ENCODE measurements around the gene TAF4.

Gene TAF4

DNA sequence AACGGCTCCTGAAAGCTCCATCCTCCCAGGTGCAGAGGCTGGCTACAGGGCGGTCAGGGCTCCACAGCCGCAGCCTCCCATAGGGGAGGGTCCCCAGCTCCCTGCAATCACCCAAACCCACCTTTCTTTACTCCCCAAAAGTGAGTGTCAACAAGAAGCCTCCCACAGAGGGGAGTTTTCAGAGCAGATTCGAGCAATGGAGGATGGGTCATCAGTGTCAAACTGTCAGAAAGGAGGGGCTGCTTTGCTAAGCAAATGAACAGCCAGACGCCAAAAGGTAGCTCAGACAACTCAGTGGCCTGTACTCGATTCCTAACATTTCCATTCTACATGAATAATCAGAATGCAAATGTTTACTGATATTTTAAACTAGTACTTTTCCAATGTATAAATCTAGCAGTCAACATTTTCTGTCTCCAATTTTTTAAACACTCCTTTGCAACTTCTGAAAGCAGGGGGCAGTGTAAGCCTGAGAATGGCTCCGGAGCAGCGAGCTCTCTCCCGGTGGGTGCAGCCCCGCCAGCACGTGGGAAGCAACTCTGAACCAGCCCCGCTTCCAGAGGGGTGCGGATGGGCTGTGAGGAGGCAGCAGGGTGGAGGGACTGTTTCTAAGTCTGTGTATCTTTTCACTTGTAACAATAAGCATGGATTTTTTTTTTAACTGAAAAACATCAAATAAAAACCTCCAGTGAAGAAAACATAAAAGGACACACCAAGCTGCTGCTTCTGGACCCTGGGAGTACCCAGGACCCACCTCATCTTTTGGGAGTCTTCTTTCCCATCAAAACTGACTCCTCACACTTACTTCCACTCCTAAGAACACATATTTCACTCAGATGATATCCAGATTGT, 54.9 kb downstream of the TAF4 start:
- TF ChIP-seq FOXM1 (IDR thresholded peaks at IDR 0.05; ENCODE audit: borderline replicate concordance): 0 out of 2 replicates have a peak, but pooled peaks have one; percentile 16
- TF ChIP-seq SP1 (IDR thresholded peaks at IDR 0.05): no peak
- ChIA-PET CTCF (interaction anchor here (0.6 to 2.0 kb wide), 10 partner anchors 11 to 475 kb away, joined by 3 to 11 read pairs (median 3); no protein-coding TSS in a partner anchor), POLR2A (interaction anchor here (1.1 to 1.6 kb wide), 6 partner anchors 56 to 172 kb away, joined by 3 to 6 read pairs (median 4); partner anchors contain the start of genes MTG2, PSMA7 and SS18L1)
- DNase-seq (ENCODE audit: extremely low spot score): peak; percentile 79

DNA sequence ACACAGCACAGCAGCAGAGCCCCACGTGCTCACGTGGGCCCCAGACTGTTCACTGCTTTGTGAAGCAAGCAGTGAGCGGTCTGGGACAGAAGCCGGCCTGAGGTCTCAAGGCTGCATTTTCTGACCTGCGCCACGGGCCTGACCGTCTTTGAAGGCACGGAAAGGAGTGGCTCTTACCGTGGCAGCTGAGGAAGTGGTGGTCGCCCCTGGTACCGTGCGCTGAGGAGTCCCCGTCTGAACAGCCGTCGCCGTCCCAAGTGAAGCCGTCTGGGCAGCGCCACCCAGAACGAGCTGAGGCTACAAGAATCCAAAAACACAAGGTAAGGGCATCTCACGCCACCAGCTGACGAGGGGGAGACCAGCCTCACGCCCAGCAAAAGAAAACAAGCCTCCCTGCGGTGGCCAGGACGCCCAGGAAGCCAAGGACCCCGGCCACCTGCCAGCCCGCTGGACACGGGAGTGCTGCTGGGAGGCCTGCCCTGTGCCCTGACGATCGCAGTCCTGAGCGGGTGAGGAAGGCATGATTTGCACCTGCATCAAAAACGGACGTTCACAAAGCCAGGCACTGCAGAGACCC, 55.7 kb downstream of the TAF4 start:
- ChIA-PET CTCF (interaction anchor here (1.4 to 1.5 kb wide), 3 partner anchors 11 to 147 kb away, joined by 3 to 11 read pairs (median 5); no protein-coding TSS in a partner anchor), POLR2A (interaction anchor here (1.4 kb wide), 1 partner anchor 134 kb away, joined by 3 read pairs; the partner anchor contains the start of genes PSMA7 and SS18L1)
- no peak for DNase-seq (ENCODE audit: extremely low spot score)
- TF ChIP-seq NFRKB (IDR thresholded peaks at IDR 0.05) (no peak), CTBP1 (IDR thresholded peaks at IDR 0.05; ENCODE audit: borderline replicate concordance) (no peak), ELF4 (IDR thresholded peaks at IDR 0.05) (no peak), SUZ12 (IDR thresholded peaks at IDR 0.05) (no peak)
- TF ChIP-seq, protein P1, sequence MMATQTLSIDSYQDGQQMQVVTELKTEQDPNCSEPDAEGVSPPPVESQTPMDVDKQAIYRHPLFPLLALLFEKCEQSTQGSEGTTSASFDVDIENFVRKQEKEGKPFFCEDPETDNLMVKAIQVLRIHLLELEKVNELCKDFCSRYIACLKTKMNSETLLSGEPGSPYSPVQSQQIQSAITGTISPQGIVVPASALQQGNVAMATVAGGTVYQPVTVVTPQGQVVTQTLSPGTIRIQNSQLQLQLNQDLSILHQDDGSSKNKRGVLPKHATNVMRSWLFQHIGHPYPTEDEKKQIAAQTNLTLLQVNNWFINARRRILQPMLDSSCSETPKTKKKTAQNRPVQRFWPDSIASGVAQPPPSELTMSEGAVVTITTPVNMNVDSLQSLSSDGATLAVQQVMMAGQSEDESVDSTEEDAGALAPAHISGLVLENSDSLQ (IDR thresholded peaks at IDR 0.05): no peak

DNA sequence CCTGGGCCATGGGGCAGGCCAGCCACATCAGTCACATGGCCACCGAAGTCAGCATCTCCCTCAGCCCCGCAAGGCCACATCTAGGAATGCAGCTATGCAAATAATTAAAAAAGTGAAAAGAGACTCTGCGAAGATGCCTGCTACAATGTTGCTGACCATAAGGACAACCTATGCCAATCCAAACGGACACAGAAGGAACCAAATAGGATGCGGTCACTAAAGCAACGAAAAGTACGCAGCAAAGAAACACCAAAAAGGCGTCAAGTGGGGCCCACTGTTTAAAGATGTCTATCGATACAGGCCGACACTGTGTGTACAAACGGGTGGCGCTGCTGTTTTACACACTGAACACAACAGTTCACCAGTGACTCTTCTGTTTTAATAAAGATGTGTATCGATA, 56.4 kb downstream of the TAF4 start:
- DNase-seq (ENCODE audit: extremely low spot score): no peak
- CTCF ChIA-PET: no interaction called here
- POLR2A ChIA-PET: no interaction called here
- no peak for TF ChIP-seq CTBP1 (IDR thresholded peaks at IDR 0.05; ENCODE audit: borderline replicate concordance)
- no peak for TF ChIP-seq FOXM1 (IDR thresholded peaks at IDR 0.05; ENCODE audit: borderline replicate concordance)
- TF ChIP-seq NFRKB (IDR thresholded peaks at IDR 0.05): no peak
- TF ChIP-seq ELF4 (IDR thresholded peaks at IDR 0.05): no peak
- TF ChIP-seq, protein P1 (IDR thresholded peaks at IDR 0.05): no peak
- no peak for TF ChIP-seq FOXK2 (IDR thresholded peaks at IDR 0.05)
- TF ChIP-seq SP1 (IDR thresholded peaks at IDR 0.05): no peak
- no peak for TF ChIP-seq FOXA1 (IDR thresholded peaks at IDR 0.05)
- no peak for TF ChIP-seq TARDBP (IDR thresholded peaks at IDR 0.05)
- TF ChIP-seq LEF1 (IDR thresholded peaks at IDR 0.05; ENCODE audit: borderline replicate concordance): no peak
- TF ChIP-seq ZNF384 (IDR thresholded peaks at IDR 0.05): no peak
- no peak for TF ChIP-seq L3MBTL2 (conservative IDR thresholded peaks at IDR 0.05)
- TF ChIP-seq ARNT (IDR thresholded peaks at IDR 0.05): no peak

DNA sequence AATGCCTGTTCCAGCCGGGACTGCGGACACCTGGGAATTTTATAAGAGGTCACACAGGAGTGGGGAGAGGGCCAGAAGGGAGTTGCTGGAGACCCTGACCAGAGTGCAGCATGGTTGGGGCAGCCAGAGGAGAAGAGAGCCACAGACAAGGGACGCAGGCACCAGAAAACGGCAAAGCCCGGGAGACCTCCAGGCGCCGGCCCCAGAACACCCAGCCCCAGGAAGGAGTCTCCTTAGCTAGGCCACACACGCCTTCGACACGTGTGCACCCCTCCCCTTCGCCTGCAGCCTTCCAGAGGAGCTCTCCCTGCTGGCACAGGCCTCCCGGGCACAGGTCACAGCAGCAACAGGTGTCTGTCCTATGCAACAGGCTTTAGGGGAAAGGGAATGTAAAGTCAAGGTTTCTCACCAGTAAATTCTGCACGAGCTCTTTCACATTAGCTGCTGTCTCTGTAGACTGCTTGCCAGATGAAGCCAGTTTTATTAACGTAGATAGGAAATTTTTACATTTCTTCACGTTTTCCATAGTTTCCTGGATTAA, 57.0 kb downstream of the TAF4 start:
- ChIA-PET POLR2A (no interaction called here), CTCF (no interaction called here)
- DNase-seq (ENCODE audit: extremely low spot score): no peak
- no peak for TF ChIP-seq ELF4 (IDR thresholded peaks at IDR 0.05)
- no peak for TF ChIP-seq NFRKB (IDR thresholded peaks at IDR 0.05)
- no peak for TF ChIP-seq ZNF384 (IDR thresholded peaks at IDR 0.05)
- TF ChIP-seq CTBP1 (IDR thresholded peaks at IDR 0.05; ENCODE audit: borderline replicate concordance): no peak

DNA sequence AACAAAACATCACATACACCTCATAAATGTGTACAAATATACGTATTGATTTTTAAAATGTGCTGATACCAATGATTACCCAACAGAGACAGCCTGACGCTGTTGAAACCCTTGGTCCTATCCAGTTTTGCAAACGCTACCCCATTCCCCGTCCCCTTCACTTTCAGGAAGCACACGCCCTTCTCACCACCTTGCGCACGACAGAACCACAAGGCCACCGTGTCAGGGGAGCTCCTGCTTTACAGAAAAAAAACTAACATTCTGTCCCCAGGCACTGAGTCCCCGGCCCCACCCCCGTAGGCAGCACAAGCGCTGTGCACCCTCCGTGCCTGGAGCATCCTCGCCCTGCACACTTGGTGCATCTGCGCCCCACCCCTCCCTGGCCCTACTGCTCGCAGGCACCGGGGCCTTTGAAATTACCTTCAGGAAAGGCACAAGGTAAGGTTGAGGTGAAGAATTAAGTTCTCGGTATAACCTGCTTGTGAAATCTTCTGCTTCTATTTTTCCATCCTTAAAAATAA, 58.5 kb downstream of the TAF4 start:
- ChIA-PET CTCF (no interaction called here), POLR2A (no interaction called here)
- no peak for DNase-seq (ENCODE audit: extremely low spot score)
- TF ChIP-seq, protein P1 (IDR thresholded peaks at IDR 0.05): no peak
- TF ChIP-seq CTBP1 (IDR thresholded peaks at IDR 0.05; ENCODE audit: borderline replicate concordance) (no peak), SUZ12 (IDR thresholded peaks at IDR 0.05) (no peak), SP1 (IDR thresholded peaks at IDR 0.05) (no peak), ARNT (IDR thresholded peaks at IDR 0.05) (no peak), HDGF (IDR thresholded peaks at IDR 0.05; ENCODE audit: borderline replicate concordance) (no peak), LEF1 (IDR thresholded peaks at IDR 0.05; ENCODE audit: borderline replicate concordance) (no peak), BHLHE40 (IDR thresholded peaks at IDR 0.05; ENCODE audit: borderline replicate concordance) (no peak), TARDBP (IDR thresholded peaks at IDR 0.05) (no peak), FOXA1 (IDR thresholded peaks at IDR 0.05) (no peak), FOXM1 (IDR thresholded peaks at IDR 0.05; ENCODE audit: borderline replicate concordance) (no peak), ZNF384 (IDR thresholded peaks at IDR 0.05) (no peak), FOXK2 (IDR thresholded peaks at IDR 0.05) (no peak), ELF4 (IDR thresholded peaks at IDR 0.05) (no peak), NFRKB (IDR thresholded peaks at IDR 0.05) (no peak), L3MBTL2 (conservative IDR thresholded peaks at IDR 0.05) (no peak)

DNA sequence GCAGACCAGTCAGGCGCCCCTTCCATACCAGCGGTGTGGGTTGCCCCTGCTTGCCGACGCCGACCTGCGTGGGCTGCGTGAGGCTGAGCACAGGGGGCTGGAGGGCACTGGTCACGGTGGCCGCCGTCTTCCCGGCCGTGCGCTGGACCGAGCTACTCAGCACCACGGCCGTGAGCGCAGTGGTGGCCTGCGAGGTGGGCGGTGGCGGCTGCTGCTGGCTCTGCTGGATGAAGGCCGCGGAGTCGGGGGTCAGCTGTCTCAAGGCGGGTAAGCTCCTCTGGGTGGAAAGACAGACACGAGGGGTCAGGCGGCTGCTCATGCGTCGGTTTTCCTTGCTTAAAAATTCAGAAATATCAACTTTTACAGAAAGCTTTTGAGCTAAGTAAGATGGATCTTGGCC, 59.2 kb downstream of the TAF4 start:
- ChIA-PET POLR2A (no interaction called here), CTCF (no interaction called here)
- DNase-seq (ENCODE audit: extremely low spot score): no peak
- TF ChIP-seq SUZ12 (IDR thresholded peaks at IDR 0.05) (no peak), BHLHE40 (IDR thresholded peaks at IDR 0.05; ENCODE audit: borderline replicate concordance) (no peak), ZNF384 (IDR thresholded peaks at IDR 0.05) (no peak), FOXM1 (IDR thresholded peaks at IDR 0.05; ENCODE audit: borderline replicate concordance) (no peak), SP1 (IDR thresholded peaks at IDR 0.05) (no peak), L3MBTL2 (conservative IDR thresholded peaks at IDR 0.05) (no peak), NFRKB (IDR thresholded peaks at IDR 0.05) (no peak)

All from HEK293T (cell line).